NCI-H2081 treated with DMSO at 0.1 percent for 48 hours (cell line): ENCODE measurements around the gene PLA2G7.

ENCODE experiments used
- DNase-seq: peaks from one replicate; lab custom pipeline; 2025; lab: John Stamatoyannopoulos, UW

The PLA2G7 gene

GRCh38 chr6:46688117-46688965 is 46.8 kb downstream of the PLA2G7 start:
- no peak for DNase-seq

- no peak for DNase-seq
Measured at GRCh38 chr6:46687619-46688097, 47.5 kb downstream of the PLA2G7 start, which contains the start of gene TDRD6. Gene TDRD6, plus strand, starts transcription at chr6:46687885. Its CDS starts 244 bp downstream, at chr6:46688129.

GRCh38 chr6:46684771-46685170 is 50.4 kb downstream of the PLA2G7 start:
- no peak for DNase-seq

- no peak for DNase-seq
Measured at GRCh38 chr6:46677314-46677654, 57.9 kb downstream of the PLA2G7 start.

- DNase-seq = no peak
Measured at GRCh38 chr6:46676604-46677313, 58.4 kb downstream of the PLA2G7 start.

- no peak for DNase-seq
Measured at GRCh38 chr6:46674410-46674809, 60.8 kb downstream of the PLA2G7 start.

GRCh38 chr6:46667377-46667776 is 67.8 kb downstream of the PLA2G7 start:
- DNase-seq = no peak

- DNase-seq = no peak
Measured at GRCh38 chr6:46661483-46661882, 73.7 kb downstream of the PLA2G7 start.

GRCh38 chr6:46657642-46658041 is 77.5 kb downstream of the PLA2G7 start:
- no peak for DNase-seq

GRCh38 chr6:46655803-46656202 is 79.4 kb downstream of the PLA2G7 start:
- no peak for DNase-seq
